GM19372 (cell line): ENCODE measurements around the gene AIG1.
"Not testable (repeated sequence)": the region's sequence is repeated elsewhere in the genome, so short reads cannot be mapped to it uniquely, and the experiment has no call there.

Source experiments
- ATAC-seq: cut with Tn5 transposase; IDR thresholded peaks from one replicate; pipeline ENCODE4 v1.9.1; 2021; ENCODE audit warnings: mild to moderate bottlenecking, low read depth, moderate library complexity; ENCODE audit not compliant: unreplicated experiment

The AIG1 gene

GRCh38 chr6:143222310-143222709 is 161.6 kb downstream of the AIG1 start:
- ATAC-seq, result no peak

GRCh38 chr6:143222801-143223231 is 162.1 kb downstream of the AIG1 start:
- ATAC-seq, result no peak

GRCh38 chr6:143223895-143224294 is 163.2 kb downstream of the AIG1 start:
- ATAC-seq, result no peak

- ATAC-seq, result no peak
These were observed 163.8 kb downstream of the AIG1 start for GRCh38 chr6:143224516-143224915.

- no peak for ATAC-seq
These were observed 165.2 kb downstream of the AIG1 start for GRCh38 chr6:143225929-143226328.

- no peak for ATAC-seq
These were observed 167.0 kb downstream of the AIG1 start for GRCh38 chr6:143227675-143228074.

GRCh38 chr6:143229400-143229799 is 168.7 kb downstream of the AIG1 start:
- no peak for ATAC-seq

GRCh38 chr6:143232849-143233248 is 172.2 kb downstream of the AIG1 start:
- ATAC-seq, result no peak

GRCh38 chr6:143233554-143234285 is 173.0 kb downstream of the AIG1 start:
- no peak for ATAC-seq

- ATAC-seq, result no peak
These were observed 174.0 kb downstream of the AIG1 start for GRCh38 chr6:143234734-143235133.

GRCh38 chr6:143236151-143236798 is 175.6 kb downstream of the AIG1 start:
- ATAC-seq, result no peak

- no peak for ATAC-seq
These were observed 177.6 kb downstream of the AIG1 start for GRCh38 chr6:143238306-143238705.

- ATAC-seq, result no peak
These were observed 180.4 kb downstream of the AIG1 start for GRCh38 chr6:143241111-143241510.

- no peak for ATAC-seq
These were observed 181.2 kb downstream of the AIG1 start for GRCh38 chr6:143241911-143242310.

- no peak for ATAC-seq
These were observed 183.1 kb downstream of the AIG1 start for GRCh38 chr6:143243786-143244185.

GRCh38 chr6:143245656-143246055 is 185.0 kb downstream of the AIG1 start:
- ATAC-seq, result no peak

- not testable (repeated sequence) for ATAC-seq
These were observed 185.6 kb downstream of the AIG1 start for GRCh38 chr6:143246166-143246775.

- ATAC-seq, result no peak
These were observed 186.9 kb downstream of the AIG1 start for GRCh38 chr6:143247586-143247985.

- ATAC-seq, result no peak
These were observed 187.7 kb downstream of the AIG1 start for GRCh38 chr6:143248359-143248758.

GRCh38 chr6:143251288-143251687 is 190.6 kb downstream of the AIG1 start:
- ATAC-seq, result no peak

GRCh38 chr6:143252961-143253360 is 192.3 kb downstream of the AIG1 start:
- ATAC-seq, result no peak

GRCh38 chr6:143253586-143253985 is 192.9 kb downstream of the AIG1 start:
- no peak for ATAC-seq
